ENCODE data around the gene PELI2. TPM values are rescaled to one million over a fixed set of nuclear protein-coding genes. Genes with fewer than 3 reads are reported as not detected.

Gene PELI2
- total and polyA plus RNA-seq, 2 of the 4 experiments (the other 2 are of a cell fraction): 6.0 to 36.7 TPM

DNA sequence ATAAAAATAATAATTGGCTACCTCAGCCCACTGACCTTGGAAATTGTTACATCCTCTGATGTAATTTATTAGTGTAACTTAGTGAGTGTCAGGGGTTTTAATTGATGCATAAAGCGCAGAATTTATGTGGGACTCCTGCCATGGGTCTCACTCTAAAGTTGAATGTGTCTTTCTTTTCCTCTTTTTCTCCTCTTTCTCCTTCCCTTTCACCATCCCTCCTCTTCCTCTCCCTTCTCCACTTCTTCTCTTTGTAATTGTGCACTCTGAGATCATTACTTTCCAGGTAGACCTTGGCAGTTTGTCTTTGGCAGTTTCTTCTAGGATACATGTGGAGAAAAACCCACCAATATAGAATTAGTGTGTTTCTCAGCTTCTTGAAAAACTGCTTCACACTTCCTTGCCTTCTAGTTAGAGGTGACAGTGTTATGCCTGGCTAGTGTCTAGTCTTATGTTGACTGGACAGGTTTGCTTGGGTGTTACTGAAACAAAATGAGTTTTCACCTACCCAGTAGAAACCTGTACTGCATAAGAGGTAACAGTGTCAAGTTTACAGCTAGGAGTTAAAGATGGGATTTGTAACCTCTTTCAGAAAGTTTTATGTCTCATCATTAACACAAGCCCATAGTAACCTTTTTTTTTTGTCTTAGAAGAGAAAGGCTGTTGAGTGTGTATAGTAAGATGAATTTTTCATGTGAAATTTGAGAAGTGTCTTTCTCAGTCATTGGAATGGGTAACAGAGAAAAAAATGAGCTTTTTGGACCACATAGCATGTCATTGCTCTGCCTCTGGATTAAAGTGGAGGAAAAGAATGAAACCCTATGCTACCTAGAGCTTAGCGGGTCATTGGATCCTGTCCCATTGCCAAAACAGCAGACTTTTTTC lies 18.6 kb downstream of the PELI2 start (continued):
- no peak for TF ChIP-seq BHLHE40 (IDR thresholded peaks at IDR 0.05; ENCODE audit: low read depth, low read length)

DNA sequence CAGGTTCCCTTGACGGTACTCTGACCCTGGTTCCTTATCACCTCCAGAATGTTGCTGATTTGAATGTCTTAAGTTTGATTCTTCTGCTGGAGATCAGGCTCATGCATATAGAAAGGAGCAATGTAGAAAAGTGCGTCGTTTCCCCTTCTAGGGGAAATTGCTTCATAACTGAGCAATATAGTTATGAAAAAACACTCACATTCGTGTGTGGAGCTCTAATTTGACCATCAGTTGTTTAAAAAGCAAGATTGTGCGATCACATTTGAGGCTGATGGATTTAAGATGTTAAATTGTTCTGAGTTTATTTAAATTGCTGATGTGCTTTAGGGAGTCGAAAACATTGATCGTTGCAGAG lies 19.2 kb downstream of the PELI2 start:
- H2BK5ac ChIP-seq (ENCODE audit: low read depth, low read length, poor library complexity, severe bottlenecking): no peak overlapping the region
- H3K4me2 ChIP-seq (ENCODE audit: low read depth, low read length): peak overlapping the region; percentile 84
- no peak overlapping the region for H2AK5ac ChIP-seq (ENCODE audit: low read depth, low read length)
- H3K9me3 ChIP-seq (ENCODE audit: control insufficient read depth, insufficient read depth, low read length): no peaks in the 10 kb centered on the region
- WGBS, 2 experiments (ENCODE audit: extremely low coverage in 2 of 2, insufficient read length in 1 of 2): 72% methylated on average over 3 of the region's 7 CpGs; no CpG with 5 or more reads in 1 of the 2 experiments
- no peak overlapping the region for H4K91ac ChIP-seq (ENCODE audit: insufficient read depth, low read depth, low read length)
- H2BK15ac ChIP-seq (ENCODE audit: low read depth, low read length): no peak overlapping the region; the same call in 2 of the 3 replicates
- DNase-seq (no peak), ATAC-seq (ENCODE audit: low read depth) (peak; percentile 14; the same call in 1 of the 2 replicates)
- H3K79me1 ChIP-seq (ENCODE audit: low read depth in 1 of 2, low read length in 2 of 2): peaks cover 19 to 51% of the 10 kb centered on the region in 2 experiments
- H2AK9ac ChIP-seq (replicated peaks; ENCODE audit: low read depth, low read length, poor library complexity): no peak overlapping the region
- POLR2A ChIA-PET (ENCODE audit: unreplicated experiment): no interaction called here
- in situ Hi-C loops (cut with MboI; ENCODE audit: low sequenced_read_pairs): no loop called here
- H2AFZ ChIP-seq (replicated peaks; ENCODE audit: low read length, poor library complexity): no peak overlapping the region
- dilution Hi-C loops (cut with HindIII; ENCODE audit: low sequenced_read_pairs, unreplicated experiment): no loop called here
- no peak overlapping the region for H3K27ac ChIP-seq (ENCODE audit: insufficient read depth, low read length)
- H3K9me1 ChIP-seq (ENCODE audit: insufficient read depth, low read length): peaks cover 14% of the 10 kb centered on the region
- 0 out of 2 replicates have a peak overlapping the region, but pooled peaks have one; percentile 30 for H3K14ac ChIP-seq (replicated peaks; ENCODE audit: low read depth, low read length)
- H3K4me1 ChIP-seq (ENCODE audit: control insufficient read depth, insufficient read depth, low read length): peaks cover 11% of the 10 kb centered on the region
- H2BK20ac ChIP-seq (ENCODE audit: low read depth, low read length): no peak overlapping the region
- H4K8ac ChIP-seq (ENCODE audit: low read depth in 2 of 2, low read length in 2 of 2): no peak overlapping the region
- H4K20me1 ChIP-seq (ENCODE audit: insufficient read depth, low read length): peaks cover 41% of the 10 kb centered on the region
- peak overlapping the region; percentile 48; the same call in 1 of the 2 replicates for H3K23ac ChIP-seq (ENCODE audit: low read depth, low read length)
- H3K9ac ChIP-seq (ENCODE audit: low read depth, low read length): no peak overlapping the region
- no peak for TF ChIP-seq BHLHE40 (IDR thresholded peaks at IDR 0.05; ENCODE audit: low read depth, low read length)
- TF ChIP-seq POLR2A (IDR thresholded peaks at IDR 0.05; ENCODE audit: low read depth, low read length): no peak
- TF ChIP-seq CEBPB (IDR thresholded peaks at IDR 0.05; ENCODE audit: low read depth, low read length): no peak
- no peak overlapping the region for H3K56ac ChIP-seq (ENCODE audit: extremely low read depth, insufficient read depth, low read length)
- no peak overlapping the region for H4K5ac ChIP-seq (ENCODE audit: low read depth, low read length)
- H3K27me3 ChIP-seq (ENCODE audit: control insufficient read depth, insufficient read depth, low read length): no peaks in the 10 kb centered on the region
- no peak overlapping the region for H3K18ac ChIP-seq (ENCODE audit: low read depth, low read length)
- H3K36me3 ChIP-seq (ENCODE audit: control insufficient read depth, insufficient read depth, low read length): no peaks in the 10 kb centered on the region
- no peak overlapping the region for H2BK120ac ChIP-seq (ENCODE audit: low read depth, low read length)
- intact Hi-C loops (cut with micrococcal nuclease): no loop called here
- H3K4me3 ChIP-seq (ENCODE audit: insufficient read depth, low read depth, low read length): no peak overlapping the region
- CTCF ChIA-PET: no interaction called here
- no TSS peak for BruUV-seq (replicated peaks)
- no peak overlapping the region for H3K4ac ChIP-seq (ENCODE audit: low read depth, low read length)
